K562 (cell line): ENCODE measurements around the gene DNAH10. TPM values are rescaled to one million over a fixed set of nuclear protein-coding genes. Genes with fewer than 3 reads are reported as not detected.
A peak's percentile ranks its signal among the peaks of the same experiment; 100 is the strongest.

ENCODE experiments used
- ATAC-seq: fragments of 200-7000 bp; cut with Tn5 transposase; 3 replicates; pipeline ENCODE4 v1.9.1; 2020; ENCODE audit warnings: moderate library complexity
- BruUV-seq: library from RNA; stranded (reverse); fragments of 400-500 nt; replicated peaks from 2 replicates; lab custom pipeline; 2021; lab: Mats Ljungman, UMichigan
- CTCF ChIA-PET: fragments of 300-600 bp; formaldehyde crosslinking; extraction: SDS; loops from one replicate; lab custom pipeline; 2021; ENCODE audit warnings: low intra/inter-chr PET ratio; lab: Yijun Ruan, JAX
- POLR2A ChIA-PET: fragments of 300-600, 350-650 bp; sonication (Branson Sonifier 250); formaldehyde crosslinking; extraction: SDS; loops from one replicate; lab custom pipeline; 2021; ENCODE audit warnings: antibody characterized with exemption, inconsistent platforms; lab: Yijun Ruan, JAX
- DNase-seq, 4 experiments: peaks; one replicate each; pipeline versions ENCODE4 v3.0.0 to v3.0.0-alpha.2; 2011 to 2018; ENCODE audit warnings: low spot score in 3 of 4, mixed read lengths in 3 of 4; ENCODE audit errors: extremely low read depth in 1 of 4
- FAIRE-seq: peaks from 2 replicates; lab custom pipeline; 2011; peaks lifted over from hg19 to GRCh38; lab: Jason Lieb, UNC
- H2AFZ ChIP-seq: 2 replicates; pipeline ENCODE4 v1.6.0; 2011; ENCODE audit warnings: low read depth, low read length, control low read depth, inconsistent platforms
- H3K27ac ChIP-seq: fragments of 200-600 bp; 3 replicates; pipeline ENCODE4 v1.8.0; 2011; ENCODE audit warnings: low read depth, mild to moderate bottlenecking, control low read depth, inconsistent platforms, low read length, moderate library complexity, mixed read lengths; ENCODE audit errors: extremely low read depth
- H3K27me3 ChIP-seq, 2 experiments: fragments of 300-600 bp in 1 of 2; 2 replicates in 1 of 2; 3 replicates in 1 of 2; pipeline versions ENCODE4 v1.6.0 to v1.8.0; 2011; ENCODE audit warnings: inconsistent platforms in 2 of 2, low read length in 2 of 2, mild to moderate bottlenecking in 1 of 2, mixed read lengths in 1 of 2, moderate library complexity in 1 of 2; ENCODE audit not compliant: control insufficient read depth in 2 of 2, insufficient read depth in 2 of 2
- H3K36me3 ChIP-seq: fragments of 300-600 bp; 3 replicates; pipeline ENCODE4 v1.8.0; 2011; ENCODE audit warnings: mild to moderate bottlenecking, low read length, inconsistent platforms; ENCODE audit not compliant: control insufficient read depth, insufficient read depth
- H3K4me1 ChIP-seq, 2 experiments: fragments of 200-600 bp in 1 of 2; replicated peaks in 1 of 2; 2 replicates in 1 of 2; 3 replicates in 1 of 2; pipeline versions ENCODE4 v1.5.1 to v1.8.0; 2011; ENCODE audit warnings: inconsistent platforms in 2 of 2, low read length in 2 of 2, mild to moderate bottlenecking in 1 of 2, mixed read lengths in 1 of 2, moderate library complexity in 1 of 2; ENCODE audit not compliant: control insufficient read depth in 2 of 2, insufficient read depth in 2 of 2
- H3K4me2 ChIP-seq: 2 replicates; pipeline ENCODE4 v1.6.1; 2011; ENCODE audit warnings: low read length, control low read depth, inconsistent platforms, mixed read lengths; ENCODE audit not compliant: insufficient read depth
- H3K4me3 ChIP-seq: fragments of 200-600 bp; sonication (generic), shearing (Covaris generic); 2 replicates; pipeline ENCODE4 v1.5.1; 2016; ENCODE audit warnings: control low read depth, inconsistent platforms
- H3K79me2 ChIP-seq: fragments of 200-600 bp; 3 replicates; pipeline ENCODE4 v1.8.0; 2011; ENCODE audit warnings: low read length, inconsistent platforms; ENCODE audit not compliant: control insufficient read depth, insufficient read depth
- H3K9ac ChIP-seq, 2 experiments: 2 replicates each; pipeline versions ENCODE4 v1.6.0 to v1.6.1; 2011; ENCODE audit warnings: low read depth in 2 of 2, low read length in 2 of 2, control low read depth in 1 of 2, inconsistent platforms in 1 of 2, mild to moderate bottlenecking in 1 of 2, mixed read lengths in 1 of 2; ENCODE audit not compliant: insufficient read depth in 1 of 2
- H3K9me1 ChIP-seq: one replicate; pipeline ENCODE4 v1.6.0; 2011; ENCODE audit warnings: inconsistent platforms, mild to moderate bottlenecking, low read length, moderate library complexity; ENCODE audit not compliant: control insufficient read depth, insufficient read depth
- H3K9me3 ChIP-seq: replicated peaks from 2 replicates; pipeline ENCODE4 v1.5.1; 2011; ENCODE audit warnings: low read depth, low read length, inconsistent platforms; ENCODE audit not compliant: control insufficient read depth, insufficient read depth
- H4K20me1 ChIP-seq: replicated peaks from 2 replicates; pipeline ENCODE4 v1.6.1; 2011; ENCODE audit warnings: low read length, inconsistent platforms, mixed read lengths; ENCODE audit not compliant: control insufficient read depth, insufficient read depth
- ARID1B ChIP-seq: fragments of 450-650 bp; IDR thresholded peaks from 2 replicates; pipeline ENCODE4 v1.6.1; 2016; ENCODE audit warnings: antibody characterized with exemption, mild to moderate bottlenecking, inconsistent platforms
- BRD9 ChIP-seq: fragments of 450-650 bp; IDR thresholded peaks from 2 replicates; pipeline ENCODE4 v1.6.1; 2018; ENCODE audit warnings: low read depth; ENCODE audit not compliant: partially characterized antibody
- HDAC2 ChIP-seq: fragments of 450-650 bp; IDR thresholded peaks from 2 replicates; pipeline ENCODE4 v1.6.1; 2016; ENCODE audit warnings: mild to moderate bottlenecking
- HDAC3 ChIP-seq: fragments of 450-650 bp; IDR thresholded peaks from 2 replicates; pipeline ENCODE4 v1.6.1; 2018; ENCODE audit warnings: borderline replicate concordance, mild to moderate bottlenecking, moderate library complexity; ENCODE audit not compliant: partially characterized antibody
- MIER1 ChIP-seq: fragments of 450-650 bp; IDR thresholded peaks from 2 replicates; pipeline ENCODE4 v1.6.1; 2016; ENCODE audit warnings: antibody characterized with exemption, mild to moderate bottlenecking, low read depth
- PTBP1 ChIP-seq: fragments of 200-400 bp; formaldehyde crosslinking; IDR thresholded peaks from 2 replicates; pipeline ENCODE4 v1.6.1; 2017; ENCODE audit warnings: low read depth, low read length
- XRCC3 ChIP-seq: fragments of 450-650 bp; IDR thresholded peaks from 2 replicates; pipeline ENCODE4 v1.6.1; 2017; ENCODE audit warnings: mild to moderate bottlenecking, moderate library complexity
- ZNF668 ChIP-seq: fragments of 250-450 bp; sonication (Bioruptor Pico); IDR thresholded peaks from 2 replicates; pipeline ENCODE4 v1.8.0; 2022; ENCODE audit warnings: mild to moderate bottlenecking, inconsistent platforms
- WGBS: fragments of 100-300 bp; shearing (Covaris generic); methylation state at CpG from one replicate; pipeline ENCODE4 v1.1.6; 2016; ENCODE audit warnings: low coverage, mixed read lengths; ENCODE audit not compliant: insufficient coverage; ENCODE audit errors: missing lambda C conversion rate; 5-methylcytosine and 5-hydroxymethylcytosine counted together
- in situ Hi-C: fragments of 300-500 bp; cut with MboI; formaldehyde crosslinking; loops from 4 replicates; pipeline ENCODE4 v1.15.0; 2018; ENCODE audit warnings: inconsistent platforms, mixed read lengths
- intact Hi-C: fragments of 100-400 bp; cut with micrococcal nuclease; formaldehyde crosslinking; loops from 2 replicates; pipeline ENCODE4 v1.14.2; 2022
- polyA plus RNA-seq, 8 experiments: library from polyadenylated mRNA; depleted of rRNA in 4 of 8; stranded (reverse) in 5 of 8; unstranded in 3 of 8; fragments of >200 nt; fragmentation: Nextera tagmentation in 2 of 8; fragmentation: Illumina TruSeq in 1 of 8; extraction: Ambion mirVana in 2 of 8; extraction: Trizol in 1 of 8; gene quantifications; 2 replicates each; pipeline versions ENCODE4 v1.2.1 to v1.2.3, GENCODE V29; 2011 to 2014; ENCODE audit warnings: inconsistent platforms in 1 of 8, missing spikeins in 1 of 8
- total RNA-seq, 7 experiments: library from RNA; depleted of rRNA in 6 of 7; stranded (reverse); fragments of >200 nt in 6 of 7; fragmentation: Illumina TruSeq in 2 of 7; extraction: Trizol in 2 of 7; gene quantifications; 2 replicates each; pipeline versions ENCODE4 v1.2.1 to v1.2.3, GENCODE V29; 2011 to 2021; ENCODE audit warnings: low replicate concordance in 1 of 7
- TF ChIP-seq, protein P1 (sequence below), 2 experiments: fragments of 450-650 bp; IDR thresholded peaks; 2 replicates each; pipeline ENCODE4 v1.6.1; 2018; ENCODE audit warnings: mild to moderate bottlenecking in 2 of 2, low read depth in 1 of 2; ENCODE audit not compliant: partially characterized antibody in 2 of 2
- TF ChIP-seq, protein P2 (sequence below): fragments of 450-650 bp; IDR thresholded peaks from 2 replicates; pipeline ENCODE4 v1.6.1; 2016
- TF ChIP-seq, protein P3 (sequence below): fragments of 450-650 bp; IDR thresholded peaks from 2 replicates; pipeline ENCODE4 v1.6.1; 2016; ENCODE audit warnings: borderline replicate concordance
- TF ChIP-seq, protein P4 (sequence below): fragments of 250-450 bp; sonication (Bioruptor Pico); IDR thresholded peaks from 2 replicates; pipeline ENCODE4 v1.9.0; 2021; ENCODE audit warnings: mild to moderate bottlenecking
- TF ChIP-seq, protein P5 (sequence below): fragments of 450-650 bp; IDR thresholded peaks from 2 replicates; pipeline ENCODE4 v1.6.1; 2016; ENCODE audit warnings: antibody characterized with exemption

DNAH10 gene
- total and polyA plus RNA-seq, 9 of the 15 experiments (the other 6 are each of a cell fraction or from before 2014, with no cell fraction given) = 0.01 to 0.06 (median 0.04) TPM; not detected in 1

DNA sequence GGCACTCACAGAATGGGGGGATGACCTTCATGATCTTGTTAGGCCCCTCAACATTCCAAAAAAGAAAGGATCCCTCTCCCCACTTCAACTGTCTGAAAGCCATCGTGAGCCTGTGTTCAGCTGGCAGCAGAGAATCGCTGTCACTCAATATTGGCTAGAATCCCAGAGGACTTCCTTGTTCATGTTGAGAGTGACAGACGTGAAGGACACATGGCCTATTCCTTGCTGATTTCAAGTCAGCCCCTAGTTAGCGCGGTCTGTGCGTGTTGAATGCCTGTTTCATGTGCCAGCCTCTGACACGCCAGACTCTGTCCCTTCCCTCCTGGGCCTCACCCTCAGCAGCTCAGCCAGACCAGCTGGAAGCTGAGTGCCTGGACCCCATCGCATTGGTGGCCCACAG lies 43.1 kb downstream of the DNAH10 start (continued):
- TF ChIP-seq, protein P1, sequence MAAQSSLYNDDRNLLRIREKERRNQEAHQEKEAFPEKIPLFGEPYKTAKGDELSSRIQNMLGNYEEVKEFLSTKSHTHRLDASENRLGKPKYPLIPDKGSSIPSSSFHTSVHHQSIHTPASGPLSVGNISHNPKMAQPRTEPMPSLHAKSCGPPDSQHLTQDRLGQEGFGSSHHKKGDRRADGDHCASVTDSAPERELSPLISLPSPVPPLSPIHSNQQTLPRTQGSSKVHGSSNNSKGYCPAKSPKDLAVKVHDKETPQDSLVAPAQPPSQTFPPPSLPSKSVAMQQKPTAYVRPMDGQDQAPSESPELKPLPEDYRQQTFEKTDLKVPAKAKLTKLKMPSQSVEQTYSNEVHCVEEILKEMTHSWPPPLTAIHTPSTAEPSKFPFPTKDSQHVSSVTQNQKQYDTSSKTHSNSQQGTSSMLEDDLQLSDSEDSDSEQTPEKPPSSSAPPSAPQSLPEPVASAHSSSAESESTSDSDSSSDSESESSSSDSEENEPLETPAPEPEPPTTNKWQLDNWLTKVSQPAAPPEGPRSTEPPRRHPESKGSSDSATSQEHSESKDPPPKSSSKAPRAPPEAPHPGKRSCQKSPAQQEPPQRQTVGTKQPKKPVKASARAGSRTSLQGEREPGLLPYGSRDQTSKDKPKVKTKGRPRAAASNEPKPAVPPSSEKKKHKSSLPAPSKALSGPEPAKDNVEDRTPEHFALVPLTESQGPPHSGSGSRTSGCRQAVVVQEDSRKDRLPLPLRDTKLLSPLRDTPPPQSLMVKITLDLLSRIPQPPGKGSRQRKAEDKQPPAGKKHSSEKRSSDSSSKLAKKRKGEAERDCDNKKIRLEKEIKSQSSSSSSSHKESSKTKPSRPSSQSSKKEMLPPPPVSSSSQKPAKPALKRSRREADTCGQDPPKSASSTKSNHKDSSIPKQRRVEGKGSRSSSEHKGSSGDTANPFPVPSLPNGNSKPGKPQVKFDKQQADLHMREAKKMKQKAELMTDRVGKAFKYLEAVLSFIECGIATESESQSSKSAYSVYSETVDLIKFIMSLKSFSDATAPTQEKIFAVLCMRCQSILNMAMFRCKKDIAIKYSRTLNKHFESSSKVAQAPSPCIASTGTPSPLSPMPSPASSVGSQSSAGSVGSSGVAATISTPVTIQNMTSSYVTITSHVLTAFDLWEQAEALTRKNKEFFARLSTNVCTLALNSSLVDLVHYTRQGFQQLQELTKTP (IDR thresholded peaks at IDR 0.05; ENCODE audit: low read depth in 1 of 2, partially characterized antibody in 2 of 2) = no peak
- TF ChIP-seq, protein P2, sequence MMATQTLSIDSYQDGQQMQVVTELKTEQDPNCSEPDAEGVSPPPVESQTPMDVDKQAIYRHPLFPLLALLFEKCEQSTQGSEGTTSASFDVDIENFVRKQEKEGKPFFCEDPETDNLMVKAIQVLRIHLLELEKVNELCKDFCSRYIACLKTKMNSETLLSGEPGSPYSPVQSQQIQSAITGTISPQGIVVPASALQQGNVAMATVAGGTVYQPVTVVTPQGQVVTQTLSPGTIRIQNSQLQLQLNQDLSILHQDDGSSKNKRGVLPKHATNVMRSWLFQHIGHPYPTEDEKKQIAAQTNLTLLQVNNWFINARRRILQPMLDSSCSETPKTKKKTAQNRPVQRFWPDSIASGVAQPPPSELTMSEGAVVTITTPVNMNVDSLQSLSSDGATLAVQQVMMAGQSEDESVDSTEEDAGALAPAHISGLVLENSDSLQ = peak; percentile 84

DNA sequence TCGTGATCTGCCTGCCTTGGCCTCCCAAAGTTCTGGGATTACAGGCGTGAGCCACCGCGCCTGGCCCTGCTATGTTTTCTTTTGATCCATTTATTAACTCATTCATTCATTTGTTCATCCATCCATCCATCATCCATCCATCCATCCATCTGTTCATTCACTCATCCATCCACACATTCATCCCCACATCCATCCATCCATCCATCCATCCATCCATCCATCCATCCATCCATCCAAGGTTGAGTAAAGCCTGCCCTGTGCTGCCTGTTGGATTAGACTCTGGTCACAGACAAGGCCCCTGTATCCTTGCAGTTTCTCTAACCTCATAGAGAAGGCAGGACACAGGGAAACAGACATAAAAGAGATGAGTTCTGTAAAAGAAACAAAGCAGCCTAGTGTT lies 44.9 kb downstream of the DNAH10 start:
- H3K9me3 ChIP-seq = no peaks in the 10 kb centered on the region
- ChIA-PET CTCF (no interaction called here), POLR2A (no interaction called here)
- H3K4me2 ChIP-seq = no peak overlapping the region
- H3K27me3 ChIP-seq = peaks cover 7 to 14% of the 10 kb centered on the region in 2 experiments; a peak in 4 of 5 replicates
- H3K4me3 ChIP-seq = no peak overlapping the region
- FAIRE-seq (no peak), DNase-seq (no peak), ATAC-seq (no peak)
- H4K20me1 ChIP-seq = no peaks in the 10 kb centered on the region
- H3K27ac ChIP-seq = no peak overlapping the region
- H3K36me3 ChIP-seq = no peaks in the 10 kb centered on the region
- no peak overlapping the region for H3K9ac ChIP-seq
- 44% methylated on average over 4 of the region's 4 CpGs for WGBS
- intact Hi-C loops (loop anchor here (5.0 kb wide), 1 partner anchor 35 kb away; no protein-coding TSS in a partner anchor), in situ Hi-C loops (no loop called here)
- BruUV-seq = no TSS peak
- no peaks in the 10 kb centered on the region for H3K79me2 ChIP-seq
- H3K4me1 ChIP-seq = no peaks in the 10 kb centered on the region; a peak in 1 of 5 replicates
- no peak overlapping the region for H2AFZ ChIP-seq
- no peaks in the 10 kb centered on the region for H3K9me1 ChIP-seq
- no peak for TF ChIP-seq HDAC3
- TF ChIP-seq, protein P3, sequence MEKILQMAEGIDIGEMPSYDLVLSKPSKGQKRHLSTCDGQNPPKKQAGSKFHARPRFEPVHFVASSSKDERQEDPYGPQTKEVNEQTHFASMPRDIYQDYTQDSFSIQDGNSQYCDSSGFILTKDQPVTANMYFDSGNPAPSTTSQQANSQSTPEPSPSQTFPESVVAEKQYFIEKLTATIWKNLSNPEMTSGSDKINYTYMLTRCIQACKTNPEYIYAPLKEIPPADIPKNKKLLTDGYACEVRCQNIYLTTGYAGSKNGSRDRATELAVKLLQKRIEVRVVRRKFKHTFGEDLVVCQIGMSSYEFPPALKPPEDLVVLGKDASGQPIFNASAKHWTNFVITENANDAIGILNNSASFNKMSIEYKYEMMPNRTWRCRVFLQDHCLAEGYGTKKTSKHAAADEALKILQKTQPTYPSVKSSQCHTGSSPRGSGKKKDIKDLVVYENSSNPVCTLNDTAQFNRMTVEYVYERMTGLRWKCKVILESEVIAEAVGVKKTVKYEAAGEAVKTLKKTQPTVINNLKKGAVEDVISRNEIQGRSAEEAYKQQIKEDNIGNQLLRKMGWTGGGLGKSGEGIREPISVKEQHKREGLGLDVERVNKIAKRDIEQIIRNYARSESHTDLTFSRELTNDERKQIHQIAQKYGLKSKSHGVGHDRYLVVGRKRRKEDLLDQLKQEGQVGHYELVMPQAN = no peak
- no peak for TF ChIP-seq ARID1B
- TF ChIP-seq, protein P4, sequence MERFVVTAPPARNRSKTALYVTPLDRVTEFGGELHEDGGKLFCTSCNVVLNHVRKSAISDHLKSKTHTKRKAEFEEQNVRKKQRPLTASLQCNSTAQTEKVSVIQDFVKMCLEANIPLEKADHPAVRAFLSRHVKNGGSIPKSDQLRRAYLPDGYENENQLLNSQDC (CRISPR knock-in tag) = no peak
- TF ChIP-seq ZNF668 (CRISPR knock-in tag) = no peak
- TF ChIP-seq, protein P5, sequence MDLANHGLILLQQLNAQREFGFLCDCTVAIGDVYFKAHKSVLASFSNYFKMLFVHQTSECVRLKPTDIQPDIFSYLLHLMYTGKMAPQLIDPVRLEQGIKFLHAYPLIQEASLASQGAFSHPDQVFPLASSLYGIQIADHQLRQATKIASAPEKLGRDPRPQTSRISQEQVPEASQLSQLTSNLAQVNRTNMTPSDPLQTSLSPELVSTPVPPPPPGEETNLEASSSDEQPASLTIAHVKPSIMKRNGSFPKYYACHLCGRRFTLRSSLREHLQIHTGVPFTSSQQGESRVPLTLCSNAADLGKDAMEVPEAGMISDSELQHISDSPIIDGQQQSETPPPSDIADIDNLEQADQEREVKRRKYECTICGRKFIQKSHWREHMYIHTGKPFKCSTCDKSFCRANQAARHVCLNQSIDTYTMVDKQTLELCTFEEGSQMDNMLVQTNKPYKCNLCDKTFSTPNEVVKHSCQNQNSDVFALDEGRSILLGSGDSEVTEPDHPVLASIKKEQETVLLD = no peak
- no peak for TF ChIP-seq MIER1
- TF ChIP-seq BRD9 = no peak
- TF ChIP-seq XRCC3 = no peak
- no peak for TF ChIP-seq PTBP1
- no peak for TF ChIP-seq HDAC2
